ENCODE results near the gene SCLT1. TPM values are rescaled to one million over a fixed set of nuclear protein-coding genes. Genes with fewer than 3 reads are reported as not detected.

Gene SCLT1
- total RNA-seq, 1 donor from 2014 or later: 14.4 TPM

- H3K27me3 ChIP-seq: no peaks in the 10 kb centered on the region
- H3K9me3 ChIP-seq: peaks cover 32% of the 10 kb centered on the region
- H3K4me1 ChIP-seq: no peaks in the 10 kb centered on the region
- ATAC-seq (no peak), DNase-seq (no peak)
- H3K27ac ChIP-seq: no peak overlapping the region
- intact Hi-C loops (cut with DNase I): no loop called here
- H3K36me3 ChIP-seq: no peaks in the 10 kb centered on the region
- H3K4me3 ChIP-seq: no peak overlapping the region
- no peak for TF ChIP-seq CTCF (IDR thresholded peaks at IDR 0.05)
Observed at GRCh38 chr4:129064717-129065116, 28.6 kb downstream of the SCLT1 start.

GRCh38 chr4:129063640-129064039 is 29.7 kb downstream of the SCLT1 start:
- TF ChIP-seq CTCF (IDR thresholded peaks at IDR 0.05): no peak
- ATAC-seq: no peak
- peaks cover 33% of the 10 kb centered on the region for H3K9me3 ChIP-seq
- no peaks in the 10 kb centered on the region for H3K27me3 ChIP-seq
- intact Hi-C loops (cut with DNase I): no loop called here
- H3K4me1 ChIP-seq: no peaks in the 10 kb centered on the region
- H3K27ac ChIP-seq: no peak overlapping the region
- no peak overlapping the region for H3K4me3 ChIP-seq
- H3K36me3 ChIP-seq: no peaks in the 10 kb centered on the region
- DNase-seq: no peak

- intact Hi-C loops (cut with DNase I): no loop called here
- no peak for TF ChIP-seq CTCF (IDR thresholded peaks at IDR 0.05)
- H3K27ac ChIP-seq: no peak overlapping the region
- DNase-seq (no peak), ATAC-seq (no peak)
- no peaks in the 10 kb centered on the region for H3K36me3 ChIP-seq
- no peaks in the 10 kb centered on the region for H3K4me1 ChIP-seq
- no peaks in the 10 kb centered on the region for H3K27me3 ChIP-seq
- no peak overlapping the region for H3K4me3 ChIP-seq
- H3K9me3 ChIP-seq: peaks cover 39% of the 10 kb centered on the region
Observed at GRCh38 chr4:129062580-129062979, 30.8 kb downstream of the SCLT1 start.

DNA sequence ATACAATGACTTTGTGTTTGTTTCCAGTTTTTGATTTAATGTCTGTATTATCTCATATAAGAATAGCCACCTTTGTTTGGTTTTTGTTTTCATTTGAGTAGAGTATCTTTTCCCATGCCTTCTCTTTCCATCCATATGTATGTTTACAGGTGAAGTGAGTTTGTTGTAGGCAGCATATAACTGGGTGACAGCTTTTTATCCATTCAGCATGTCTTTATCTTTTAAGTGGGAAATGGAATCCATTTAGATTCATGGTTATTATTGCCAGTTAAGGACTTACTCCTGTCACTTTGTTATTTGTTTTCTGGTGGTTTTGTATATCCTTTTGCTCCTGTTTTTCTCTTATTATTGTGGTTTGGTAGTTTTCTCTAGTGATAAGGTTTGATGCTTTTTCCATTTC is 34.3 kb downstream of the SCLT1 start:
- Histone ChIP-seq H3K9me3 (peaks cover 54% of the 10 kb centered on the region), H3K4me1 (no peaks in the 10 kb centered on the region), H3K27me3 (no peaks in the 10 kb centered on the region), H3K27ac (no peak overlapping the region), H3K4me3 (no peak overlapping the region), H3K36me3 (no peaks in the 10 kb centered on the region)
- DNase-seq: no peak
- intact Hi-C loops (cut with DNase I): no loop called here
- no peak for TF ChIP-seq CTCF (IDR thresholded peaks at IDR 0.05)
- ATAC-seq: no peak

DNA sequence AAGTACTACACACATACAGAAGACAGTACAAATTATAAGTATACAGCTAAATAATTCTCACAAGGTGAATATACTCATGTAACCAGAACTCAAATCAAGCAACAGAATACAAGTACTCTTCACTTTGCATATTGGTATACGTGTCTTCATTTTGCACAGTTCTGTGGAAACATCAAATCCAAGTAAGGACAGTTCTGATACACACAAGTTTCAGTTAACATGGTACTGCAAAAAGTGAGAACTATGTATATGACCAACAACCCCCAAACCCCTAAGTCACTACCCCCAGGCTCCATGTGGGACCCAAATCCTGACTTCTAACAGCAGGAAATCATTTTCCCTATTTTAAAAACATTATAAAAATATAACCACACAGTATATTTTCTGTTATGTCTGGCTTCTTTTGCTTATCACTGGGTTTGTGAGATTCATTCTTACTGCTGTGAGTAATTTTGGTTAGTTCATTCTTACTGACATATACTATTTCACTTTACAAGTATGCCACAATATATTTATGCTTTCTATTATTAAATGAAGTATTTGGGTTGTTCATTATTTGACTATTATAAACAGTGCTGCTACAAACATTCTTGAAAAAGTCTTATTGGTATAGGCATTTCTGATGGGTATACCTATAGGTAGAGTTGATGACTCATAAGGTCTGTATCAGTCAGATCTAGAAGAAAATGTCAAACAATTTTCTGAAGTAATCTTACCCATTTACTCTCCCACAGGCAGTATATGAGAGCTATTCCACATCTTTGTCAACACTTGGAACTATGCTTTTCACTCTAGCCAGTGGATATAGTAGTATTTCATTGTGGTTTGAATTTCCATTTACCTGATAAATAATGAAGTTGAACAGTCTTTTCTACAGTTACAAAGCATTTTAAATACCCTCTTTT is 47.0 kb downstream of the SCLT1 start:
- DNase-seq: no peak
- no peaks in the 10 kb centered on the region for H3K36me3 ChIP-seq
- no peaks in the 10 kb centered on the region for H3K27me3 ChIP-seq
- no peak overlapping the region for H3K4me3 ChIP-seq
- no peak overlapping the region for H3K27ac ChIP-seq
- no peaks in the 10 kb centered on the region for H3K4me1 ChIP-seq
- no peak for TF ChIP-seq CTCF (IDR thresholded peaks at IDR 0.05)
- peaks cover 9% of the 10 kb centered on the region for H3K9me3 ChIP-seq
- ATAC-seq: no peak
- intact Hi-C loops (cut with DNase I): no loop called here
